T-helper 17 cell (primary cell): ENCODE measurements around the gene TIPRL. TPM values are rescaled to one million over a fixed set of nuclear protein-coding genes. Genes with fewer than 3 reads are reported as not detected.

Source experiments
- ATAC-seq: fragments of 150-1000 bp; cut with Tn5 transposase; 2 replicates; pipeline ENCODE4 v1.10.0; 2021; ENCODE audit warnings: mild to moderate bottlenecking, moderate library complexity
- DNase-seq, 3 donors: peaks; one replicate each; pipeline versions ENCODE4 v3.0.0 to v3.0.0-alpha.2; 2020 to 2021
- H3K9me3 ChIP-seq: one replicate; pipeline ENCODE4 v1.7.0; 2013; ENCODE audit warnings: low read length, mild to moderate bottlenecking; ENCODE audit not compliant: control insufficient read depth, poor library complexity, severe bottlenecking
- H3K27ac Mint-ChIP-seq: one replicate; pipeline ENCODE4 v1.8.0; 2022; ENCODE audit warnings: mild to moderate bottlenecking, moderate library complexity, mixed read lengths
- H3K27me3 Mint-ChIP-seq: one replicate; pipeline ENCODE4 v1.8.0; 2022; ENCODE audit warnings: mixed read lengths
- H3K36me3 Mint-ChIP-seq: one replicate; pipeline ENCODE4 v1.8.0; 2022; ENCODE audit warnings: low read depth, mixed read lengths
- H3K4me1 Mint-ChIP-seq: one replicate; pipeline ENCODE4 v1.8.0; 2022; ENCODE audit warnings: mild to moderate bottlenecking, mixed read lengths
- H3K4me3 Mint-ChIP-seq: one replicate; pipeline ENCODE4 v1.8.0; 2022; ENCODE audit warnings: mild to moderate bottlenecking, moderate library complexity, mixed read lengths
- total RNA-seq, 4 donors: library from RNA in 2 of 4; stranded (reverse) in 2 of 4; gene quantifications; one replicate each; pipeline ENCODE4 v1.2.3 and lab custom pipeline; 2022 to 2026

TIPRL gene
- total RNA-seq, 2 donors from 2014 or later: 17.5 to 22.6 TPM

- Mint-ChIP-seq H3K27ac (peak within 1 kb of the TSS; percentile 94), H3K4me3 (peak within 1 kb of the TSS; percentile 94), H3K36me3 (peaks cover 4% of the 10 kb centered on the region), H3K4me1 (peaks cover 38% of the 10 kb centered on the region), H3K27me3 (no peaks in the 10 kb centered on the region)
- no peaks in the 10 kb centered on the region for H3K9me3 ChIP-seq
- DNase-seq (peak; percentile 70 to 75 (median 73)), ATAC-seq (peak; percentile 98)
These were observed 46.9 kb downstream of the TIPRL start, which contains the start of gene SFT2D2 for GRCh38 chr1:168225476-168226190. SFT2D2 (plus strand) TSS chr1:168226004; CDS start chr1:168226080, 76 bp downstream.

GRCh38 chr1:168227620-168228019, 48.9 kb downstream of the TIPRL start:
- Mint-ChIP-seq H3K27ac (peak overlapping the region; percentile 94), H3K36me3 (peaks cover 4% of the 10 kb centered on the region), H3K4me3 (peak overlapping the region; percentile 94), H3K27me3 (no peaks in the 10 kb centered on the region), H3K4me1 (peaks cover 46% of the 10 kb centered on the region)
- H3K9me3 ChIP-seq: no peaks in the 10 kb centered on the region
- ATAC-seq: no peak
- DNase-seq: no peak

- DNase-seq: no peak
- peak overlapping the region; percentile 53 for H3K27ac Mint-ChIP-seq
- no peaks in the 10 kb centered on the region for H3K9me3 ChIP-seq
- H3K4me3 Mint-ChIP-seq: no peak overlapping the region
- H3K4me1 Mint-ChIP-seq: peaks cover 59% of the 10 kb centered on the region
- no peaks in the 10 kb centered on the region for H3K27me3 Mint-ChIP-seq
- no peak for ATAC-seq
- peaks cover 11% of the 10 kb centered on the region for H3K36me3 Mint-ChIP-seq
These were observed 51.1 kb downstream of the TIPRL start for GRCh38 chr1:168229893-168230292.

DNA sequence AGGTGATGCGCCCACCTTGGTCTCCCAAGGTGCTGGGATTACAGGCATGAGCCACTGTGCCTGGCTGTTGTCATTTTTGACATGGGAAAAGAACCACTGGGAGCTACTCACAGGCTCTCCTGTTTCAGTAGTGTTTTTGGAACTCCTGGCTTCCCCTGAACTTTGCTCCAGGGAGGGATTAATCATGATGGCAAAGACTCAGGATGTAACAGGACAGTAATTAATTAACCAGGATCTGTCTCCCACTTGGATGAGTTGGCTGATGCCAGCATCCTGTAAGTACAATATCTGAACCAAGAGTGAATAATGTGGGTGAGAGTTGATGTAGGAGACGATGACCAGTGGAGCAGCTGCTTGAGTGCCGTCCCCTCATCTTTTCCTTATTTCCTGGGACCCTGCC, 51.9 kb downstream of the TIPRL start:
- H3K27me3 Mint-ChIP-seq: no peaks in the 10 kb centered on the region
- H3K27ac Mint-ChIP-seq: no peak overlapping the region
- ATAC-seq (no peak), DNase-seq (no peak)
- H3K9me3 ChIP-seq: no peaks in the 10 kb centered on the region
- H3K4me3 Mint-ChIP-seq: no peak overlapping the region
- peaks cover 11% of the 10 kb centered on the region for H3K36me3 Mint-ChIP-seq
- peaks cover 60% of the 10 kb centered on the region for H3K4me1 Mint-ChIP-seq

GRCh38 chr1:168234846-168235547, 56.2 kb downstream of the TIPRL start:
- Mint-ChIP-seq H3K4me3 (no peak overlapping the region), H3K27ac (no peak overlapping the region), H3K4me1 (peaks cover 46% of the 10 kb centered on the region), H3K36me3 (peaks cover 14% of the 10 kb centered on the region), H3K27me3 (no peaks in the 10 kb centered on the region)
- no peaks in the 10 kb centered on the region for H3K9me3 ChIP-seq
- ATAC-seq (peak; percentile 97), DNase-seq (no peak)

- Mint-ChIP-seq H3K4me1 (peaks cover 45% of the 10 kb centered on the region), H3K27me3 (no peaks in the 10 kb centered on the region), H3K27ac (no peak overlapping the region), H3K36me3 (peaks cover 17% of the 10 kb centered on the region), H3K4me3 (no peak overlapping the region)
- DNase-seq (no peak), ATAC-seq (peak; percentile 38)
- no peaks in the 10 kb centered on the region for H3K9me3 ChIP-seq
These were observed 56.8 kb downstream of the TIPRL start for GRCh38 chr1:168235548-168235885.

DNA sequence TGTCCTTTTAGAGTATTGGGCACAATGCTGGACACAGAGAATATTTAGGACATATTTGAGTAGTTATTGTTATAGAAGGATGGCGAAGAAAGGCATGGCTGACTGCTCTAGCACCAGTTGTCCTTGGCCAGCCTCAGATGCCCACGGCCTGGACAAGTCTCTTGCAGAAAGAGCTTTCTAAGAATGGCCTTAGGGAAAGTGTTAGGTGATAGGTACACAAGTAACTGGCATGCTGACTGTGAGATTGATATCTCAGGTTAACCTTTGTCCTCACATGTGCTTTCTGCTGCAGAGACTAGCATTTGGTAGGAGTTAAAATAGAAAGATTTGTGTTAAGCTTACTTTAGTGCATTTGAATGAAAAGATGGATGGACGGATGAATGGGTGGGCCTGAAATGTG, 57.2 kb downstream of the TIPRL start:
- Mint-ChIP-seq H3K4me3 (peak overlapping the region; percentile 36), H3K4me1 (peaks cover 42% of the 10 kb centered on the region), H3K27ac (no peak overlapping the region), H3K27me3 (no peaks in the 10 kb centered on the region), H3K36me3 (peaks cover 17% of the 10 kb centered on the region)
- no peak for DNase-seq
- no peaks in the 10 kb centered on the region for H3K9me3 ChIP-seq
- no peak for ATAC-seq

DNA sequence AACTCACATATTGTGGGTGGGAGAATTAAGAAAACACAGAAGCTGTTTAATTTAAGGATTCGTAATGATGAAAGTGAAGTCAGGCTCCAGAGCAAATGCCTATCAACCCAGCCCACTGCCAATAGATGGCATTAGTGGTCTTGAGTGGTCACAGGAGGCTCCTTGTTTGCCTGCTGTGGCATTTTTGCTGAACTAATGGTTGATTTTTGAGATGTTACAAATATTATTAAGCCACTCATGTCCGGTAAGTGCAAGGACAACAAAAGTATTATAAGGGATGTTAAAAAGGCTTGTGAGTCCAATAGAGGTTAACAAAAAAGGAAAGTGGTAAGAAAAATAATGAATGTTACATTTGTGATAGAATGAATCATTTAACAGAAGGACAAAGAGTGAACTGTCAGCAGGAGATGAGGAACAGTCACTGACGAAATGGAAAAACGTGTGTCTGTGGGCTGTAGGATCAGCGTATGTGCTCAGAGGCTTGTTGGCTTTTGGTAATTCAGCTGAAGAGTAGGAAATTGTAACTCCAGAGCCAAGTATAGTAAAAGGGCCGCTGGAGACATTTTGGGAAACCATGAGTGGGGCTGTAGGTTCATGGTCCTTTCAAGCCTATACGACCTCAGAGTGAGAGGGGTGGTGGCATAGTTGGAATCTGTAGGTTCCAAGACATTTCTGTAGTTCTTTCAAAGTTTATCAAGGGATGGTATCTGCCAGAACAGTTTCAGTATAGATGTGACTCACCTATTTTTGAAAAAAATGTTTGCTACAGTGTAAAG, 58.3 kb downstream of the TIPRL start:
- Mint-ChIP-seq H3K4me3 (peak overlapping the region; percentile 36), H3K27me3 (no peaks in the 10 kb centered on the region), H3K36me3 (peaks cover 17% of the 10 kb centered on the region), H3K4me1 (peaks cover 38% of the 10 kb centered on the region), H3K27ac (peak overlapping the region; percentile 87)
- ATAC-seq (no peak), DNase-seq (no peak)
- no peaks in the 10 kb centered on the region for H3K9me3 ChIP-seq

DNA sequence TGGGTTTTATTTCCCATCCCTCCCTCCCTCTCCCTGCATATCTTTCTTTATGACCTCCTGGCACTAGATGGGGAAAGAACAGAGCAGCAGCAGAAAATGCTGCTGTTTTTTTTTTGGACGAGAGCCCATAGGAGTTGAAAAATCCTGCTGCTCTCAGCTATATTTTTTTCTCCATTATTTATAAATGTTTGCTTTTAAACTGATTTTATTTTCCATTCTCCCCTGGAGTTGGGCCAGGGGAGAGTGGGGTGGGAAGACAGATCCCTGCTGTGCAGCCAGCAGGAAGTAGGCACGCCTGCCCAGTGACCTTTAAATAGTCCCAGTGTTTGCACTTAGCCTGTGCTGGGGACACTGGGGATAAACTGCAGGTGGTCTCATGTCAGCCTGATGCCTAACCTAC, 64.4 kb downstream of the TIPRL start:
- Mint-ChIP-seq H3K4me3 (peak overlapping the region; percentile 7), H3K27ac (peak overlapping the region; percentile 89), H3K36me3 (peaks cover 12% of the 10 kb centered on the region), H3K27me3 (no peaks in the 10 kb centered on the region), H3K4me1 (peaks cover 35% of the 10 kb centered on the region)
- ATAC-seq (no peak), DNase-seq (no peak)
- no peaks in the 10 kb centered on the region for H3K9me3 ChIP-seq

GRCh38 chr1:168243636-168244212, 65.0 kb downstream of the TIPRL start:
- H3K4me1 Mint-ChIP-seq: peaks cover 38% of the 10 kb centered on the region
- no peak for DNase-seq

GRCh38 chr1:168245042-168245441, 66.3 kb downstream of the TIPRL start:
- Mint-ChIP-seq H3K4me3 (no peak overlapping the region), H3K27me3 (no peaks in the 10 kb centered on the region), H3K27ac (no peak overlapping the region), H3K4me1 (peaks cover 45% of the 10 kb centered on the region), H3K36me3 (peaks cover 14% of the 10 kb centered on the region)
- no peak for DNase-seq
- ATAC-seq: no peak
- H3K9me3 ChIP-seq: no peaks in the 10 kb centered on the region

More at GRCh38 chr1:168243636-168244212, 65.0 kb downstream of the TIPRL start:
- no peak for ATAC-seq
- peak overlapping the region; percentile 89 for H3K27ac Mint-ChIP-seq
- H3K9me3 ChIP-seq: no peaks in the 10 kb centered on the region
- no peaks in the 10 kb centered on the region for H3K27me3 Mint-ChIP-seq
- peak overlapping the region; percentile 28 for H3K4me3 Mint-ChIP-seq
- peaks cover 12% of the 10 kb centered on the region for H3K36me3 Mint-ChIP-seq

- Mint-ChIP-seq H3K4me1 (peaks cover 50% of the 10 kb centered on the region), H3K27me3 (no peaks in the 10 kb centered on the region), H3K4me3 (no peak overlapping the region), H3K36me3 (peaks cover 11% of the 10 kb centered on the region), H3K27ac (no peak overlapping the region)
- DNase-seq (no peak), ATAC-seq (no peak)
- H3K9me3 ChIP-seq: no peaks in the 10 kb centered on the region
These were observed 67.7 kb downstream of the TIPRL start for GRCh38 chr1:168246506-168246905.
